Measurements from ENCODE around the gene ESYT2.
A peak's percentile ranks its signal among the peaks of the same experiment; 100 is the strongest.

The ESYT2 gene

DNA sequence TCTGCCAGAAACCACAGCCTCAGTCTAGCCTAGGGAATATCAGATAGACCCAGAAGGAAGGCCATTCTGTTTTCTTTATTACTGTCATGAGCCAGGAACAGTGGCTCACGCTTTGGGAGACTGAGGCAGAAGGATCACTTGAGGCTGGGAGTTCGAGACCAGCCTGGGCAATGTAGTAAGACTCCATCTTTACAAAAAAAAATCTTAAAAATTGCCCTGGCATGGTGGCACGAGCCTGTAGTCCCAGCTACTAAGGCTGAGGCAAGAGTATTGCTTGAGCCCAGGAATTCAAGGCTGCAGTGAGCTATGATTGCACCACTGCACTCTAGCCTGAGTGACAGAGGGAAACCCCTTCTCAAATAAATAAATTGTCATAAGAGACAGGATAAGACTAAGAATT, 3.7 kb upstream of the ESYT2 start:
- H3K4me3 ChIP-seq (ENCODE audit: low read length): no peak overlapping the region
- H3K27me3 ChIP-seq (ENCODE audit: control insufficient read depth, insufficient read depth, low read length): peaks cover 14% of the 10 kb centered on the region
- H3K9me3 ChIP-seq (ENCODE audit: control insufficient read depth, low read depth, low read length): no peaks in the 10 kb centered on the region
- H3K4me1 ChIP-seq (ENCODE audit: control insufficient read depth, low read depth, low read length): no peaks in the 10 kb centered on the region
- H3K36me3 ChIP-seq (ENCODE audit: control insufficient read depth, low read depth, low read length): no peaks in the 10 kb centered on the region
- H3K9ac ChIP-seq (ENCODE audit: low read length): no peak overlapping the region
- no peak overlapping the region for H3K27ac ChIP-seq (ENCODE audit: low read length)

DNA sequence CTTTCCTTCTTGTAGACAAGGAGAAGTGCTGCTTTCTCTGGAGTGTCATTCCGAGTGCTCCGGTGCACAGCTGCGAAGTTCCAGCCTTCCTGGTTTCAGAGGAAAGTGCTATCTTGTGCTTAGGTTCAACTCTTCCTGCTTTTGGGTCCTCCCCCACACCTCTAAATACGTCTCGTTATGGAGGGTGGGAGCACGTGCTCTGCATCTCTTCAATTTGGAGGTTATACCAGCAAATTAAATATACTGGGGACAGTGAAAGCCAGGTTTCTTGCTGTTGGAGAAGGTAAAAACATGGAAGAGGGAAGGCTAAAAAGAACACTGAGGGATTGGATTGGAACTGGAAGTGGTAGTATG, 2.4 kb upstream of the ESYT2 start:
- Histone ChIP-seq H3K27ac (ENCODE audit: low read length) (no peak overlapping the region), H3K9ac (ENCODE audit: low read length) (no peak overlapping the region), H3K27me3 (ENCODE audit: control insufficient read depth, insufficient read depth, low read length) (peaks cover 26% of the 10 kb centered on the region), H3K4me3 (ENCODE audit: low read length) (no peak overlapping the region), H3K9me3 (ENCODE audit: control insufficient read depth, low read depth, low read length) (no peaks in the 10 kb centered on the region), H3K4me1 (ENCODE audit: control insufficient read depth, low read depth, low read length) (peaks cover 6% of the 10 kb centered on the region), H3K36me3 (ENCODE audit: control insufficient read depth, low read depth, low read length) (no peaks in the 10 kb centered on the region)

DNA sequence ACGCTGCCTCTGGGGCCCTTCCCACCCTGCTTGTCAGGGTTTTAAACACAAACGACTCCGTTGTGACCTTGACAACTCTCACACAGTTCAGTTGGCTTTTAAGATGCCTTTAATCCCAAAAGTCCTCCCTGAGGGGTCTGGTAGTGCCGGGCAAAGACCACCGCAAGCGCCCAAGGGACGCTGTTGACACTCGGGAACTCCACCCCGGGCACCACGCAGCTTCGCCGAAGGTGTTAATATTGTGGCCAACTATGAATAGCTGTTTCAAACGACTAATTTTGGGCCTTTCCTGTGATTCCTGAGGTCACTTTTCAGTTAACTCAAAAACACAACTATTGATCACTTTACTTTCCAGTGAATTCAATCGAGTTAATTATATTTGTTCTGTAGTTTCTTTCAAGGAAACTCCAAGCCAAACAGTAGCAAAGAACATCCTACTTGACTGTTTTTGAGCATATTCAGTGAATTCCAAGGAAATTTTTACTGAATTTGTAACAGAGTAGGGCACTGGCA, 958 bp upstream of the ESYT2 start:
- Histone ChIP-seq H3K4me3 (ENCODE audit: low read length) (peak overlapping the region; percentile 87), H3K4me1 (ENCODE audit: control insufficient read depth, low read depth, low read length) (peaks cover 6% of the 10 kb centered on the region), H3K27ac (ENCODE audit: low read length) (no peak overlapping the region), H3K27me3 (ENCODE audit: control insufficient read depth, insufficient read depth, low read length) (peaks cover 26% of the 10 kb centered on the region), H3K36me3 (ENCODE audit: control insufficient read depth, low read depth, low read length) (no peaks in the 10 kb centered on the region), H3K9ac (ENCODE audit: low read length) (peak overlapping the region; percentile 59), H3K9me3 (ENCODE audit: control insufficient read depth, low read depth, low read length) (no peaks in the 10 kb centered on the region)

DNA sequence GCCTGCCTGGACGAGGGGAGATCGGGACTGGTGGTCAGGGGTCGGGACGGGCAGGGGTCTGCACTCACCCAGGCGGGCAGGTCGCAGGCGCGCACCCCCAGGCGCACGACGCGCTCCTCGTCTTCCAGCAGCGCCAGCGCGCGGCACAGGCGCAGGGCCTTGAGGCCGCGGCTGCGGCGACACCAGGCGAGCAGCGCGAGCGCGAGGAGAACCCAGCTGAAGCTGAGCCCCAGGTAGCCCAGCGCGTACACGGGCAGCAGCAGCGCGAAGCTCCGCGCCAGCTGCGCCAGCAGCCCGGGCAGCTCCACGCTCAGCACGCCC, 328 bp downstream of the ESYT2 start:
- peaks cover 26% of the 10 kb centered on the region for H3K27me3 ChIP-seq (ENCODE audit: control insufficient read depth, insufficient read depth, low read length)
- peaks cover 6% of the 10 kb centered on the region for H3K4me1 ChIP-seq (ENCODE audit: control insufficient read depth, low read depth, low read length)
- no peaks in the 10 kb centered on the region for H3K9me3 ChIP-seq (ENCODE audit: control insufficient read depth, low read depth, low read length)
- no peak overlapping the region for H3K27ac ChIP-seq (ENCODE audit: low read length)
- peak overlapping the region; percentile 61 for H3K9ac ChIP-seq (ENCODE audit: low read length)
- no peaks in the 10 kb centered on the region for H3K36me3 ChIP-seq (ENCODE audit: control insufficient read depth, low read depth, low read length)
- peak overlapping the region; percentile 87 for H3K4me3 ChIP-seq (ENCODE audit: low read length)

DNA sequence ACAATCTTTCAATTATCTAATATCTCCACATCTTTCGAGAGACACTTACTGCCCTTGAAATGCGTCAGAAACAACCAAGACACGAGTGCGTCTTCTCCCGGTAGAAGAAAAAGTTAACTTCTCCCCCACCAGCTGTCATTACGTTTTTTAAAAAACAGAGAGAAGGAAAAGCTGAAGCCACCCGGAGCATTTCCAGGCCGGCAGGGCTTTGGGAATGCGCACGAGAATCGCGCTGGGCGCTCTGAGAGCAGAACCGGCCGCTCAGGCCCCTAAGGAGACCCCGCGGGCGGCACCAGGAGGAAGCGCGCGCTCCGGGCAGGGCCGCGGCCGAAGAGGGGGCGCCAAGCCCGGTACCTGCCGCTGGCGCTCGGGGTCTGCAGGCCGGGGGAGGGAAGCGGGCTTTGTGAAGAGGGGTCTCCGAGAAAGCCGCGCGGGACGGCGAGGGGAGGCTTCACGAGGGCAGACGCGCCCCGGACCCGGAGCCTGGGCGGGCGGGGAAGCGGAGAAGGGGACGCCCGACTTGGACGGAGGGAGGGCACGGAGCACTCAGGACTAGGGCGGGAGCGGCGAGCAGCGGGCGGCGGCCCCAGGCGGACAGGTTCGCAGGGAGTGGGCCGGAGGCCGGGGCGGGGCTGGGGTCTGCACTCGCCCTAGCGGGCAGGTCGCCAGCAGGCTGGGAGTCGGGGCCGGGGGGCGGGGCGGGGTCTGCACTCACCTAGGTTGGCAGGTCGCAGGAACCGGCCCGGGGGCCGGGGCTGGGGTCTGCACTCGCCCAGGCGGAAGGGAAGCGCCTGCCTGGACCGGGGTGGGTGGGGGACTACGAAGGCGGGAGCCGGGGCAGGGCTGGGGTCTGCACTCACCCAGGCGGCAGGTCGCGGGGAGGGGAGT, 932 bp downstream of the ESYT2 start:
- H3K36me3 ChIP-seq (ENCODE audit: control insufficient read depth, low read depth, low read length): no peaks in the 10 kb centered on the region
- H3K4me3 ChIP-seq (ENCODE audit: low read length): peak overlapping the region; percentile 87
- peaks cover 6% of the 10 kb centered on the region for H3K4me1 ChIP-seq (ENCODE audit: control insufficient read depth, low read depth, low read length)
- H3K27ac ChIP-seq (ENCODE audit: low read length): no peak overlapping the region
- H3K9ac ChIP-seq (ENCODE audit: low read length): peak overlapping the region; percentile 61
- H3K9me3 ChIP-seq (ENCODE audit: control insufficient read depth, low read depth, low read length): no peaks in the 10 kb centered on the region
- peaks cover 26% of the 10 kb centered on the region for H3K27me3 ChIP-seq (ENCODE audit: control insufficient read depth, insufficient read depth, low read length)

DNA sequence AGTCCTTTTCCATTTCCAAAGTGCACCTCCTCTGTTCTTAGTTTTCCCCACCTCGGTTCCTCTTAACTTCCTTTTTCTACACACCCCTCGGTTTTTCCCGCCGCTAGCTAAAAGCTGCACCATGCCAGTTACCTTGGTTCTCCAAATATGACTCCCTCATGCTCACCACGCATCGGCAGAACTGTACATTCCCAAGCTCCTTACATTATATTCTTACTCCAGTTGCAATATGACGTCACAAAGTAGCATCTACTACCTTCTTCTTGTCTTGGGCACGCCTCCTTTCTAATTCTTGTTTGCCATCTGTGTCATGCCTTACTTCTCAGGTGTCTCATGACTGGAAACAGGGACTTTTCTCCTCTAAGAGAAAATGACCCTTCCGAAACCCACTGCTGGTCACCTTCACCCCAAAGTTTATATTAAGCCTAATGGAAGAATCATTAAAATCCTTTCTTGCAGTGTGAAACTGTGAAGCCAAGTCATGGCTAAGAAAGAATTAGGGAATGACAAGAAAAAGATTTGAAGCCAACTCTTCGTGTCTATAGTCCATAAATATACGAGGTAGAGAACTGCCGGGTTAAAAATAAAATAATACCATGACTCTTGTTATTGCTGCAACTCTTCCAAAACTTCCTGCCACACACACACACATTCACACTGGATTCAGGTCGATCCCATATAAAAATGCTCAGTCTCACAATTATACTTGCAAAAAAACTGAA, 1.7 kb downstream of the ESYT2 start:
- peaks cover 6% of the 10 kb centered on the region for H3K4me1 ChIP-seq (ENCODE audit: control insufficient read depth, low read depth, low read length)
- no peaks in the 10 kb centered on the region for H3K36me3 ChIP-seq (ENCODE audit: control insufficient read depth, low read depth, low read length)
- H3K9me3 ChIP-seq (ENCODE audit: control insufficient read depth, low read depth, low read length): no peaks in the 10 kb centered on the region
- H3K9ac ChIP-seq (ENCODE audit: low read length): peak overlapping the region; percentile 61
- no peak overlapping the region for H3K27ac ChIP-seq (ENCODE audit: low read length)
- H3K4me3 ChIP-seq (ENCODE audit: low read length): peak overlapping the region; percentile 87
- H3K27me3 ChIP-seq (ENCODE audit: control insufficient read depth, insufficient read depth, low read length): peaks cover 26% of the 10 kb centered on the region

DNA sequence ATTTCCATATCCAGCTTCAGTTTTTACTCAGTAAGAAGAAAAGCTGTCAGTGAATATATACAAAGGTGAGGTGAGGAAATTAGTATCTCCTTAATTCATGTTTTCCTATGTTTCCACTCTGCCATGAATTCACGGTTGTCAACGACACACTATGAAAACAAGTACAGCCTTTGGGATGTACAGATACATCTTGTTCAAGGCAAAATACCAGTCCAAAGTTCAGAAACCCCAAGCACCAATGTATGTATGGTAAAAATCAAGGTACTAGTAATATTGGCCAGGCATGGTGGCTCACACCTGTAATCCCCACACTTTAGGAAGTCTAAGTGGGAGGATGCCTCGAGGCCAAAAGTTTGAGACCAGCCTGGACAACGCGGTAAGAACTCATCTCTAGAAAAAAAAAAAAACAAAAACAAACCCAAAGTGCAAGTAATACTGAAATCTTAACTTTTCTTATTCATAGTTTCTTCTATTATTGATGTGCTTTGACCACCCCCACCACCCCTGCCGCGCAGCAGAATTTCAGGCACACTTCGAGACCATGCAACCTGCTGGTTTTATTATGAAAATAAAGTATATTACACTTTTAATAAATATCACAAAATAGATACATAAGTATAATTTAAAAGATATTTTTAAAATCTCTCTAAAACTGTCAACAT, 3.5 kb downstream of the ESYT2 start:
- H3K27me3 ChIP-seq (ENCODE audit: control insufficient read depth, insufficient read depth, low read length): peaks cover 21% of the 10 kb centered on the region
- H3K4me3 ChIP-seq (ENCODE audit: low read length): no peak overlapping the region
- H3K4me1 ChIP-seq (ENCODE audit: control insufficient read depth, low read depth, low read length): peaks cover 6% of the 10 kb centered on the region
- no peak overlapping the region for H3K9ac ChIP-seq (ENCODE audit: low read length)
- no peaks in the 10 kb centered on the region for H3K9me3 ChIP-seq (ENCODE audit: control insufficient read depth, low read depth, low read length)
- no peak overlapping the region for H3K27ac ChIP-seq (ENCODE audit: low read length)
- no peaks in the 10 kb centered on the region for H3K36me3 ChIP-seq (ENCODE audit: control insufficient read depth, low read depth, low read length)

DNA sequence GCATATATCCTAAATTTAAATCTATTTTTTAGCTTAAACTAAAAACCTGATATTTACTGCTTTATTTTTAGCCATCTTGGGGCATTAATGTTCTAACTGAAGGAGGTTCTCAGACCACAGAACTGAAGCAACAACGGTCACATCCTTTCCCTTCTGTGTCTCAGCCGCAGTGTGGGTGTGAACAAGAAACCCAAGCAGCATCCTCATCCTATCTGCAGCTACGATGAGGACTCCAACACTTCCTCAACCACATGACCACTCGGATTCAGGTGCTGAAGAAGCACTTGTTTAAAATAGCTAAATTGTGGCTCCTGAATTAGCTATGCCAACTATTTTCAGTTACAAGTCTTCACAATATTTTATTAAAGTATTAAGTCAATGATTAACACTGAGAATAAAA, 5.3 kb downstream of the ESYT2 start:
- peaks cover 6% of the 10 kb centered on the region for H3K4me1 ChIP-seq (ENCODE audit: control insufficient read depth, low read depth, low read length)
- no peaks in the 10 kb centered on the region for H3K9me3 ChIP-seq (ENCODE audit: control insufficient read depth, low read depth, low read length)
- no peaks in the 10 kb centered on the region for H3K36me3 ChIP-seq (ENCODE audit: control insufficient read depth, low read depth, low read length)
- H3K9ac ChIP-seq (ENCODE audit: low read length): no peak overlapping the region
- H3K27ac ChIP-seq (ENCODE audit: low read length): no peak overlapping the region
- H3K27me3 ChIP-seq (ENCODE audit: control insufficient read depth, insufficient read depth, low read length): peaks cover 14% of the 10 kb centered on the region
- H3K4me3 ChIP-seq (ENCODE audit: low read length): no peak overlapping the region

DNA sequence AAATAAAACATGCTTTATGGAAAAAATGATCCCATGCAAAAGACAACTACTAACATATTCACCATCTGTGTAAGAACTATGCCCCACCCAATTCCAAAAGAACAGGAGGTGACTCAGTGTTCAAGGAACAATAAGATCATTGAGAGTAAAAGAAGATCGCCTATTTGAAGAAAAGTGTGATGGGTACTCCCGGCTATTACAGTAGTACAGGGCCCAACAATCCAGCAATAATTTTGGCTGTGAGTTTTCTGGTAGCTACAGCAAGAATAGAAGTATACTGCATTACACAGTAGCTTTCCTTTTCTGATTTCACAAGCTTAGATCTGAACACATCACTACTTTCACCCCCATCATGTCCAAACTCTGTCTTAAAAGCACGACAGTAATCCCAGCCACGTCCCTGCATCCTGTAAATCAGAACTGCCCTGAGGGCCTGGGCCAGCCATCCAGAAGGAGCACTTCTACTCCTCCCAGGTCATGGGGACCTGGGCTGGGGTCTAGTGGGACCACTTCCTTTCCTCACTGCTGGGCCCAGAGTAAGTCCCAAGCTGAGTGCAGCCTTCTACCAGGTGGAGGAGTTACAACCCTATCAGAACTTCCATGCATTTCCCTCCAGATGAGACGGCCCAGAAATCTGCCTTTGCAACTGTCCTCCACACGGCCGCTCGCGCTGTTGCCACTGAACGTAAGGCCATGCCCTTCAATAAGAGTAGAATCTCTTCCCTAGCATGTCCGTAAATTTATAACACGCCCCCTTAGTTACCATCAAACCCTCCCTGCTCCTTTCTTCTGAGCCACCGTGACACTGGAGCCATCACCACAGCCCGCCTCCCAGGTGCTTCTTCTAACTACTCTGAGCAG, 7.9 kb downstream of the ESYT2 start:
- Histone ChIP-seq H3K27ac (ENCODE audit: low read length) (no peak overlapping the region), H3K36me3 (ENCODE audit: control insufficient read depth, low read depth, low read length) (no peaks in the 10 kb centered on the region), H3K27me3 (ENCODE audit: control insufficient read depth, insufficient read depth, low read length) (no peaks in the 10 kb centered on the region), H3K4me3 (ENCODE audit: low read length) (no peak overlapping the region), H3K9ac (ENCODE audit: low read length) (no peak overlapping the region), H3K4me1 (ENCODE audit: control insufficient read depth, low read depth, low read length) (peaks cover 17% of the 10 kb centered on the region), H3K9me3 (ENCODE audit: control insufficient read depth, low read depth, low read length) (no peaks in the 10 kb centered on the region)

DNA sequence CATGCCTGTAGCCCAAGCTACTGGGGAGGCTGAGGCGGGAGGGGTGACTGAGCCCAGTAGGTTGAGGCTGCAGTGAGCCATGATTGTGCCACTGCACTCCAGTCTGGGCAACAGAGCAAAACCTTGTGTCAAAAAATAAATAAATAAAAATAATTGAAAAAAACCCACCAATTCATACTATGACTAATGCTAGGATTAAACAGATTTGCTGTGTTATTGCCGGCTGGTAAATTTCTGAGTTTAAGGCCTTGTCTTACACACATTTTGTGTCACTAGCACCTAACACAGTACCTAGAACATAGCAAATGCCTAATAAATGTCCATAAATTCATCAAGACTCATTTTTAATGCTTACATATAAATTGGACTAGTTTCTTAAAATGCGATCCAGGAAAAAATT, 8.7 kb downstream of the ESYT2 start:
- Histone ChIP-seq H3K9me3 (ENCODE audit: control insufficient read depth, low read depth, low read length) (no peaks in the 10 kb centered on the region), H3K27me3 (ENCODE audit: control insufficient read depth, insufficient read depth, low read length) (no peaks in the 10 kb centered on the region), H3K4me1 (ENCODE audit: control insufficient read depth, low read depth, low read length) (peaks cover 23% of the 10 kb centered on the region), H3K4me3 (ENCODE audit: low read length) (no peak overlapping the region), H3K36me3 (ENCODE audit: control insufficient read depth, low read depth, low read length) (no peaks in the 10 kb centered on the region), H3K27ac (ENCODE audit: low read length) (no peak overlapping the region), H3K9ac (ENCODE audit: low read length) (no peak overlapping the region)
